Transverse colon (tissue), 4 donors: Measurements from ENCODE around the gene DDX50. TPM values are rescaled to one million over a fixed set of nuclear protein-coding genes. Genes with fewer than 3 reads are reported as not detected.

Experiments used
- DNase-seq: peaks from one replicate; pipeline ENCODE4 v3.0.0-alpha.2; 2019
- H3K27ac ChIP-seq, 4 donors: fragments of 200-600 bp; sonication (generic); 2 replicates each; pipeline ENCODE4 v1.5.1; 2016 to 2018; ENCODE audit warnings: inconsistent platforms in 4 of 4
- H3K27me3 ChIP-seq: fragments of 200-600 bp; sonication (generic); 2 replicates; pipeline ENCODE4 v1.5.1; 2017; ENCODE audit warnings: inconsistent platforms
- H3K36me3 ChIP-seq, 4 donors: fragments of 200-600 bp; sonication (generic); 2 replicates each; pipeline ENCODE4 v1.5.1; 2017 to 2019; ENCODE audit warnings: inconsistent platforms in 4 of 4
- H3K4me1 ChIP-seq, 4 donors: fragments of 200-600 bp; sonication (generic); 2 replicates each; pipeline ENCODE4 v1.5.1; 2017 to 2020; ENCODE audit warnings: inconsistent platforms in 4 of 4
- H3K4me3 ChIP-seq, 4 donors: fragments of 200-600 bp; sonication (generic); 1 replicate in 1 of 4; 2 replicates in 3 of 4; pipeline versions ENCODE4 v1.5.1 to v1.6.1; 2017 to 2019; ENCODE audit warnings: inconsistent platforms in 4 of 4
- H3K9me3 ChIP-seq, 2 donors: fragments of 200-600 bp; sonication (generic); 2 replicates each; pipeline ENCODE4 v1.5.1; 2017 to 2019; ENCODE audit warnings: inconsistent platforms in 2 of 2
- EP300 ChIP-seq: sonication (generic); formaldehyde crosslinking; IDR thresholded peaks from one replicate; pipeline ENCODE4 v1.6.1; 2017; ENCODE audit warnings: antibody characterized with exemption, low read depth
- POLR2A ChIP-seq: fragments of 450-650 bp; IDR thresholded peaks from one replicate; pipeline ENCODE4 v1.6.1; 2016; ENCODE audit warnings: antibody characterized with exemption, mild to moderate bottlenecking, moderate library complexity
- POLR2AphosphoS5 ChIP-seq, 3 donors: sonication (generic); formaldehyde crosslinking; IDR thresholded peaks; one replicate each; pipeline ENCODE4 v1.6.1; 2016; ENCODE audit warnings: antibody characterized with exemption in 3 of 3
- WGBS, 2 donors: methylation state at CpG; one replicate each; pipeline ENCODE4 v1.1.5; 2018; ENCODE audit warnings: low coverage in 1 of 2; 5-methylcytosine and 5-hydroxymethylcytosine counted together
- in situ Hi-C, 4 donors: fragments of 200-750 bp; cut with MboI; loops; one replicate each; pipeline versions ENCODE4 v1.15.0 to v1.15.1; 2017; ENCODE audit warnings: low sequenced_read_pairs in 3 of 4, low pct_ligation_motif_present in 1 of 4, low pct_unique_long_range_greater_than_20kb in 1 of 4
- intact Hi-C: fragments of 100-400 bp; cut with DNase I; formaldehyde crosslinking; loops from one replicate; pipeline ENCODE4 v1.15.1; 2023; ENCODE audit warnings: low total_unique reads
- total RNA-seq, 4 donors: library from RNA; depleted of rRNA; stranded (reverse); fragments of >200 nt; gene quantifications; one replicate each; pipeline ENCODE4 v1.1.0, GENCODE V29; 2016
- TF ChIP-seq, protein P1 (sequence below), 5 experiments: fragments of 200-600 bp in 3 of 5; fragments of 450-650 bp in 2 of 5; sonication (generic) in 3 of 5; IDR thresholded peaks; 1 replicate in 2 of 5; 2 replicates in 3 of 5; pipeline ENCODE4 v1.5.1; 2016 to 2017; ENCODE audit warnings: antibody characterized with exemption in 5 of 5, inconsistent platforms in 3 of 5, mild to moderate bottlenecking in 2 of 5, moderate library complexity in 1 of 5

The DDX50 gene, protein sequence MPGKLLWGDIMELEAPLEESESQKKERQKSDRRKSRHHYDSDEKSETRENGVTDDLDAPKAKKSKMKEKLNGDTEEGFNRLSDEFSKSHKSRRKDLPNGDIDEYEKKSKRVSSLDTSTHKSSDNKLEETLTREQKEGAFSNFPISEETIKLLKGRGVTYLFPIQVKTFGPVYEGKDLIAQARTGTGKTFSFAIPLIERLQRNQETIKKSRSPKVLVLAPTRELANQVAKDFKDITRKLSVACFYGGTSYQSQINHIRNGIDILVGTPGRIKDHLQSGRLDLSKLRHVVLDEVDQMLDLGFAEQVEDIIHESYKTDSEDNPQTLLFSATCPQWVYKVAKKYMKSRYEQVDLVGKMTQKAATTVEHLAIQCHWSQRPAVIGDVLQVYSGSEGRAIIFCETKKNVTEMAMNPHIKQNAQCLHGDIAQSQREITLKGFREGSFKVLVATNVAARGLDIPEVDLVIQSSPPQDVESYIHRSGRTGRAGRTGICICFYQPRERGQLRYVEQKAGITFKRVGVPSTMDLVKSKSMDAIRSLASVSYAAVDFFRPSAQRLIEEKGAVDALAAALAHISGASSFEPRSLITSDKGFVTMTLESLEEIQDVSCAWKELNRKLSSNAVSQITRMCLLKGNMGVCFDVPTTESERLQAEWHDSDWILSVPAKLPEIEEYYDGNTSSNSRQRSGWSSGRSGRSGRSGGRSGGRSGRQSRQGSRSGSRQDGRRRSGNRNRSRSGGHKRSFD
- 10 to 100 TPM in 3 of 4 donors, 1 to 10 TPM in 1; 8.2 to 42.0 (median 23.2) TPM for total RNA-seq

GRCh38 chr10:68901105-68901927, at the start of gene DDX50:
Gene DDX50, plus strand, starts transcription at chr10:68901315. Its CDS starts 70 bp downstream, at chr10:68901385.
- Histone ChIP-seq H3K27me3 (no peaks in the 10 kb centered on the region), H3K27ac (peak within 1 kb of the TSS; percentile 97 to 99 (median 98)), H3K4me3 (peak within 1 kb of the TSS; percentile 72 to 82 (median 74)), H3K36me3 (no peaks in the 10 kb centered on the region), H3K9me3 (no peaks in the 10 kb centered on the region), H3K4me1 (peaks cover 0 to 28% (median 20%) of the 10 kb centered on the region in 4 donors)
- TF ChIP-seq POLR2A (peak; percentile 85), EP300 (no peak), POLR2AphosphoS5 (IDR thresholded peaks at IDR 0.05) (peak; percentile 83 to 93 (median 89))
- TF ChIP-seq, protein P1, sequence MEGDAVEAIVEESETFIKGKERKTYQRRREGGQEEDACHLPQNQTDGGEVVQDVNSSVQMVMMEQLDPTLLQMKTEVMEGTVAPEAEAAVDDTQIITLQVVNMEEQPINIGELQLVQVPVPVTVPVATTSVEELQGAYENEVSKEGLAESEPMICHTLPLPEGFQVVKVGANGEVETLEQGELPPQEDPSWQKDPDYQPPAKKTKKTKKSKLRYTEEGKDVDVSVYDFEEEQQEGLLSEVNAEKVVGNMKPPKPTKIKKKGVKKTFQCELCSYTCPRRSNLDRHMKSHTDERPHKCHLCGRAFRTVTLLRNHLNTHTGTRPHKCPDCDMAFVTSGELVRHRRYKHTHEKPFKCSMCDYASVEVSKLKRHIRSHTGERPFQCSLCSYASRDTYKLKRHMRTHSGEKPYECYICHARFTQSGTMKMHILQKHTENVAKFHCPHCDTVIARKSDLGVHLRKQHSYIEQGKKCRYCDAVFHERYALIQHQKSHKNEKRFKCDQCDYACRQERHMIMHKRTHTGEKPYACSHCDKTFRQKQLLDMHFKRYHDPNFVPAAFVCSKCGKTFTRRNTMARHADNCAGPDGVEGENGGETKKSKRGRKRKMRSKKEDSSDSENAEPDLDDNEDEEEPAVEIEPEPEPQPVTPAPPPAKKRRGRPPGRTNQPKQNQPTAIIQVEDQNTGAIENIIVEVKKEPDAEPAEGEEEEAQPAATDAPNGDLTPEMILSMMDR (IDR thresholded peaks at IDR 0.05), result peak in 4 of 5 experiments; percentile 9 to 56 (median 25)
- in situ Hi-C loops, result no loop called here
- peak; percentile 98 for DNase-seq
- WGBS, 2 donors, result 1% methylated on average over 11 to 47 of the region's 47 CpGs
- intact Hi-C loops, result no loop called here

- no peaks in the 10 kb centered on the region for H3K4me1 ChIP-seq
- 75% methylated on average over 2 to 6 of the region's 6 CpGs for WGBS, 2 donors
- H3K27me3 ChIP-seq, result no peaks in the 10 kb centered on the region
- TF ChIP-seq, protein P1 (IDR thresholded peaks at IDR 0.05), result no peak
- TF ChIP-seq EP300 (no peak), POLR2AphosphoS5 (IDR thresholded peaks at IDR 0.05) (no peak), POLR2A (no peak)
- H3K9me3 ChIP-seq, result peaks cover 5 to 8% of the 10 kb centered on the region in 2 donors
- no peak overlapping the region for H3K4me3 ChIP-seq
- no peaks in the 10 kb centered on the region for H3K36me3 ChIP-seq
- DNase-seq, result no peak
- no peak overlapping the region for H3K27ac ChIP-seq
- intact Hi-C loops (no loop called here), in situ Hi-C loops (no loop called here)
Measured at GRCh38 chr10:68856352-68856751, 44.8 kb upstream of the DDX50 start.

DNA sequence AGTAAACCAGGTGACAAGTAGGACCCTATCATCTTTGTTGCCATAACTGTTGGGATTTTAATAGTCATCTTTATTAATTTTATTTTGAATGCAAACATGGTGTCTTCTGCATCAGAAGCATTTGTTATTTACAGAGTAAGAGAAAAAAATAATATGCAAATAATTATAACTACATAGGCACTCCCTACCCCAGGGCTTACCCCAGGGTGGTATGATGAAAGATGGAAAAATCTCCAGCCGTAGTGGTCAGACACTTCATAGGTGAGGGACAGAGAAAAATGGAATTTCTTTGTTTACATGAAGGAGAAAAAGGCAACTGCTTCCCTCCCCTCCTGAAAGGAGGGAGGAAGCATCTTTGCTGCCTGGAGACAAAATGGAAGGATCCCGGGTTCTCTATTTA, 44.1 kb upstream of the DDX50 start:
- H3K27me3 ChIP-seq, result no peaks in the 10 kb centered on the region
- TF ChIP-seq, protein P1 (IDR thresholded peaks at IDR 0.05), result no peak
- no peak for TF ChIP-seq POLR2A
- TF ChIP-seq EP300, result no peak
- TF ChIP-seq POLR2AphosphoS5 (IDR thresholded peaks at IDR 0.05), result no peak
- no peaks in the 10 kb centered on the region for H3K4me1 ChIP-seq
- WGBS, 2 donors, result 63 to 67% methylated on average over 1 to 2 of the region's 2 CpGs
- intact Hi-C loops, result no loop called here
- no peak overlapping the region for H3K27ac ChIP-seq
- no peak overlapping the region for H3K4me3 ChIP-seq
- H3K36me3 ChIP-seq, result no peaks in the 10 kb centered on the region
- DNase-seq, result no peak
- in situ Hi-C loops, result no loop called here
- peaks cover 12 to 15% of the 10 kb centered on the region in 2 donors for H3K9me3 ChIP-seq
